Prostate gland (tissue), 2 donors: Measurements from ENCODE around the gene PTGER1. TPM values are rescaled to one million over a fixed set of nuclear protein-coding genes. Genes with fewer than 3 reads are reported as not detected.

Experiments
- DNase-seq: peaks from one replicate; pipeline ENCODE4 v3.0.0-alpha.2; 2019; ENCODE audit warnings: low spot score
- H3K27ac ChIP-seq, 2 donors: fragments of 200-600 bp; sonication (generic); 2 replicates each; pipeline ENCODE4 v1.5.1; 2017 to 2019
- H3K27me3 ChIP-seq: fragments of 200-600 bp; sonication (generic); replicated peaks from 2 replicates; pipeline ENCODE4 v1.5.1; 2019; ENCODE audit not compliant: insufficient read depth
- H3K36me3 ChIP-seq, 2 donors: fragments of 200-600 bp; sonication (generic); 1 replicate in 1 of 2; 2 replicates in 1 of 2; pipeline versions ENCODE4 v1.5.1 to v1.8.1; 2017 to 2019
- H3K4me1 ChIP-seq: fragments of 200-600 bp; sonication (generic); replicated peaks from 2 replicates; pipeline ENCODE4 v1.5.1; 2019
- H3K4me3 ChIP-seq, 2 donors: fragments of 200-600 bp; sonication (generic); 2 replicates each; pipeline ENCODE4 v1.5.1; 2017 to 2019
- H3K9me3 ChIP-seq: fragments of 200-600 bp; sonication (generic); 2 replicates; pipeline ENCODE4 v1.5.1; 2017
- CTCF ChIP-seq, 4 experiments: fragments of 200-600 bp in 2 of 4; fragments of 450-650 bp in 2 of 4; sonication (generic) in 2 of 4; IDR thresholded peaks; 1 replicate in 3 of 4; 2 replicates in 1 of 4; pipeline ENCODE4 v1.5.1; 2016 to 2019; ENCODE audit warnings: antibody characterized with exemption in 4 of 4, mild to moderate bottlenecking in 2 of 4, moderate library complexity in 2 of 4
- POLR2A ChIP-seq: fragments of 450-650 bp; IDR thresholded peaks from one replicate; pipeline ENCODE4 v1.6.1; 2016; ENCODE audit warnings: antibody characterized with exemption, mild to moderate bottlenecking
- POLR2AphosphoS5 ChIP-seq: sonication (generic); formaldehyde crosslinking; IDR thresholded peaks from one replicate; pipeline ENCODE4 v1.6.1; 2017; ENCODE audit warnings: antibody characterized with exemption
- WGBS: methylation state at CpG from one replicate; pipeline ENCODE4 v1.1.5; 2018; 5-methylcytosine and 5-hydroxymethylcytosine counted together
- intact Hi-C: fragments of 100-400 bp; cut with DNase I; formaldehyde crosslinking; loops from one replicate; pipeline ENCODE4 v1.14.2; 2022
- total RNA-seq, 2 donors: library from RNA; depleted of rRNA; stranded (reverse); fragments of >200 nt; gene quantifications; one replicate each; pipeline ENCODE4 v1.1.0, GENCODE V29; 2016

Gene PTGER1
- total RNA-seq, 2 donors from 2014 or later: 1.0 TPM; not detected in 1

- Histone ChIP-seq H3K4me3 (no peak overlapping the region), H3K36me3 (peaks cover 0 to 6% of the 10 kb centered on the region in 2 donors), H3K27me3 (no peaks in the 10 kb centered on the region), H3K27ac (no peak overlapping the region), H3K9me3 (no peaks in the 10 kb centered on the region), H3K4me1 (peaks cover 5% of the 10 kb centered on the region)
- no peak for TF ChIP-seq POLR2AphosphoS5
- TF ChIP-seq POLR2A: no peak
- no peak for TF ChIP-seq CTCF (IDR thresholded peaks at IDR 0.05)
- intact Hi-C loops: no loop called here
- 89% methylated on average over 7 of the region's 7 CpGs for WGBS
- no peak for DNase-seq
Measured at GRCh38 chr19:14437578-14438140, 37.5 kb downstream of the PTGER1 start.

- H3K27ac ChIP-seq: no peak overlapping the region
- 77% methylated on average over 17 of the region's 17 CpGs for WGBS
- intact Hi-C loops: no loop called here
- H3K4me1 ChIP-seq: peaks cover 5% of the 10 kb centered on the region
- H3K4me3 ChIP-seq: no peak overlapping the region
- no peak for DNase-seq
- no peaks in the 10 kb centered on the region for H3K36me3 ChIP-seq
- H3K9me3 ChIP-seq: no peaks in the 10 kb centered on the region
- TF ChIP-seq CTCF (IDR thresholded peaks at IDR 0.05) (no peak), POLR2A (no peak), POLR2AphosphoS5 (no peak)
- H3K27me3 ChIP-seq: no peaks in the 10 kb centered on the region
Measured at GRCh38 chr19:14435320-14436050, 39.7 kb downstream of the PTGER1 start.

- Histone ChIP-seq H3K4me3 (peak overlapping the region in 1 of 2 donors; percentile 68), H3K36me3 (no peaks in the 10 kb centered on the region), H3K27ac (peak overlapping the region; percentile 74 to 75), H3K4me1 (peaks cover 5% of the 10 kb centered on the region), H3K9me3 (no peaks in the 10 kb centered on the region), H3K27me3 (no peaks in the 10 kb centered on the region)
- no peak for DNase-seq
- intact Hi-C loops: no loop called here
- 49% methylated on average over 23 of the region's 23 CpGs for WGBS
- TF ChIP-seq POLR2A: no peak
- no peak for TF ChIP-seq CTCF (IDR thresholded peaks at IDR 0.05)
- no peak for TF ChIP-seq POLR2AphosphoS5
Measured at GRCh38 chr19:14434543-14435319, 40.4 kb downstream of the PTGER1 start.

- peaks cover 5% of the 10 kb centered on the region for H3K4me1 ChIP-seq
- no peaks in the 10 kb centered on the region for H3K9me3 ChIP-seq
- peak; percentile 35 for DNase-seq
- no peaks in the 10 kb centered on the region for H3K36me3 ChIP-seq
- H3K27ac ChIP-seq: peak overlapping the region; percentile 74 to 75
- 4% methylated on average over 19 of the region's 52 CpGs for WGBS
- no peaks in the 10 kb centered on the region for H3K27me3 ChIP-seq
- peak; percentile 25 for TF ChIP-seq POLR2AphosphoS5
- no peak for TF ChIP-seq POLR2A
- TF ChIP-seq CTCF (IDR thresholded peaks at IDR 0.05): peak in 1 of 4 experiments; percentile 25
- H3K4me3 ChIP-seq: peak overlapping the region; percentile 68 to 77
- intact Hi-C loops: no loop called here
Measured at GRCh38 chr19:14433554-14434501, 41.3 kb downstream of the PTGER1 start.
